ENCODE results near the gene MEIG1.
"Not testable (repeated sequence)": the region's sequence is repeated elsewhere in the genome, so short reads cannot be mapped to it uniquely, and the experiment has no call there.

DNA sequence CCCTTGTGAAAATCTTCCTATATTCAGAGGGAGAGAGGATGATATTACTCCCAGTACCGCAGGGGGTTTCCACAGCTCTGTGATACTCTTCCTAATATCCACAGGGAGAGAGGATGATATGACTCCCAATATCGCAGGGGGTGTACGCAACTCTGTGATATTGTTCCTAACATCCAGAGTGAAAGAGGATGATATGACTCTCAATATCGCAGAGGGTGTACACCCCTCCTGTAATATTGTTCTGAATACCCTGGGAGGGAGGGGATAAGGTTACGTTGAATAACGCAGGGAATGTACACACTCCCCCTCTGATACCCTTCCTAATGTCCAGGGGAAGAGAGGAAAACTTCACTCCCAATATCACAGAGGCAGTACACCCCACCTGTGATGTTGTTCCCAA is 30.4 kb downstream of the MEIG1 start:
- not testable (repeated sequence) for TF ChIP-seq POLR2A (IDR thresholded peaks at IDR 0.05)
- TF ChIP-seq, protein P1, sequence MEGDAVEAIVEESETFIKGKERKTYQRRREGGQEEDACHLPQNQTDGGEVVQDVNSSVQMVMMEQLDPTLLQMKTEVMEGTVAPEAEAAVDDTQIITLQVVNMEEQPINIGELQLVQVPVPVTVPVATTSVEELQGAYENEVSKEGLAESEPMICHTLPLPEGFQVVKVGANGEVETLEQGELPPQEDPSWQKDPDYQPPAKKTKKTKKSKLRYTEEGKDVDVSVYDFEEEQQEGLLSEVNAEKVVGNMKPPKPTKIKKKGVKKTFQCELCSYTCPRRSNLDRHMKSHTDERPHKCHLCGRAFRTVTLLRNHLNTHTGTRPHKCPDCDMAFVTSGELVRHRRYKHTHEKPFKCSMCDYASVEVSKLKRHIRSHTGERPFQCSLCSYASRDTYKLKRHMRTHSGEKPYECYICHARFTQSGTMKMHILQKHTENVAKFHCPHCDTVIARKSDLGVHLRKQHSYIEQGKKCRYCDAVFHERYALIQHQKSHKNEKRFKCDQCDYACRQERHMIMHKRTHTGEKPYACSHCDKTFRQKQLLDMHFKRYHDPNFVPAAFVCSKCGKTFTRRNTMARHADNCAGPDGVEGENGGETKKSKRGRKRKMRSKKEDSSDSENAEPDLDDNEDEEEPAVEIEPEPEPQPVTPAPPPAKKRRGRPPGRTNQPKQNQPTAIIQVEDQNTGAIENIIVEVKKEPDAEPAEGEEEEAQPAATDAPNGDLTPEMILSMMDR (IDR thresholded peaks at IDR 0.05), result not testable (repeated sequence)
